ENCODE data around the gene CDK5. TPM values are rescaled to one million over a fixed set of nuclear protein-coding genes. Genes with fewer than 3 reads are reported as not detected.

CDK5 gene
- polyA plus RNA-seq, 1 donor = 12.8 TPM

GRCh38 chr7:151008511-151009323, 49.0 kb downstream of the CDK5 start:
- H3K4me3 ChIP-seq (ENCODE audit: low read length) = peak overlapping the region; percentile 34
- H3K9me3 ChIP-seq (ENCODE audit: control insufficient read depth, low read depth, low read length) = peaks cover 6% of the 10 kb centered on the region
- no peak overlapping the region for H3K27ac ChIP-seq (ENCODE audit: low read length)
- peaks cover 43% of the 10 kb centered on the region for H3K4me1 ChIP-seq (ENCODE audit: control insufficient read depth, insufficient read depth, low read length)
- no CpG with 5 or more reads among the region's 40 CpGs for WGBS (ENCODE audit: insufficient coverage, low lambda C conversion rate)
- H3K27me3 ChIP-seq (ENCODE audit: control insufficient read depth, insufficient read depth, low read length) = no peaks in the 10 kb centered on the region
- peak; percentile 57 to 58 for DNase-seq
- no peaks in the 10 kb centered on the region for H3K36me3 ChIP-seq (ENCODE audit: control insufficient read depth, insufficient read depth, low read length)

DNA sequence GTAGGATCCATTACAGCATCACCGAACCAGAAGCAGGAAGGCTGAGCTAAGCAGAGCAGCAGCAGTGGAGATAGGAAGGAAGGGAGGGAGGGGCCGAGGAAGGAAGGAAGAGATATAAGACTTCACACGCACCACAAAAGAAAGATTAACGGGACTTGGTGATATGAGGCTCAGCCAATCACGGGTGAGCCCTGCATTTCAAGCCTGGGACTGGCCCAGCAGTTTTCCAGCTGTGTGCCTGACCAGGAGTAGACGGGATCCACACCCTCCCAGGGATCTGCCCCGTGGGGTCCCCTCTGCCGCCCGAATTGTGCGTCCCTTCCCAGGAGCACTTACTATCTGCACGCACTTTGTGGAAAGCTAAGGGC, 49.6 kb downstream of the CDK5 start:
- no CpG with 5 or more reads among the region's 11 CpGs for WGBS (ENCODE audit: insufficient coverage, low lambda C conversion rate)
- no peak for DNase-seq
- no peaks in the 10 kb centered on the region for H3K27me3 ChIP-seq (ENCODE audit: control insufficient read depth, insufficient read depth, low read length)
- peaks cover 6% of the 10 kb centered on the region for H3K9me3 ChIP-seq (ENCODE audit: control insufficient read depth, low read depth, low read length)
- H3K27ac ChIP-seq (ENCODE audit: low read length) = no peak overlapping the region
- no peaks in the 10 kb centered on the region for H3K36me3 ChIP-seq (ENCODE audit: control insufficient read depth, insufficient read depth, low read length)
- H3K4me3 ChIP-seq (ENCODE audit: low read length) = peak overlapping the region; percentile 34
- H3K4me1 ChIP-seq (ENCODE audit: control insufficient read depth, insufficient read depth, low read length) = peaks cover 38% of the 10 kb centered on the region

- no CpG with 5 or more reads among the region's 7 CpGs for WGBS (ENCODE audit: insufficient coverage, low lambda C conversion rate)
- H3K4me1 ChIP-seq (ENCODE audit: control insufficient read depth, insufficient read depth, low read length) = peaks cover 31% of the 10 kb centered on the region
These were observed 50.2 kb downstream of the CDK5 start for GRCh38 chr7:151007469-151007898.

GRCh38 chr7:151006590-151007300, 51.0 kb downstream of the CDK5 start:
- H3K4me1 ChIP-seq (ENCODE audit: control insufficient read depth, insufficient read depth, low read length) = peaks cover 26% of the 10 kb centered on the region
- WGBS (ENCODE audit: insufficient coverage, low lambda C conversion rate) = no CpG with 5 or more reads among the region's 23 CpGs
- H3K27ac ChIP-seq (ENCODE audit: low read length) = no peak overlapping the region
- no peak for DNase-seq
- no peaks in the 10 kb centered on the region for H3K27me3 ChIP-seq (ENCODE audit: control insufficient read depth, insufficient read depth, low read length)
- peaks cover 6% of the 10 kb centered on the region for H3K9me3 ChIP-seq (ENCODE audit: control insufficient read depth, low read depth, low read length)
- H3K4me3 ChIP-seq (ENCODE audit: low read length) = no peak overlapping the region
- H3K36me3 ChIP-seq (ENCODE audit: control insufficient read depth, insufficient read depth, low read length) = no peaks in the 10 kb centered on the region

More at GRCh38 chr7:151007469-151007898, 50.2 kb downstream of the CDK5 start:
- no peak overlapping the region for H3K4me3 ChIP-seq (ENCODE audit: low read length)
- peaks cover 6% of the 10 kb centered on the region for H3K9me3 ChIP-seq (ENCODE audit: control insufficient read depth, low read depth, low read length)
- H3K36me3 ChIP-seq (ENCODE audit: control insufficient read depth, insufficient read depth, low read length) = no peaks in the 10 kb centered on the region
- H3K27ac ChIP-seq (ENCODE audit: low read length) = no peak overlapping the region
- H3K27me3 ChIP-seq (ENCODE audit: control insufficient read depth, insufficient read depth, low read length) = no peaks in the 10 kb centered on the region
- no peak for DNase-seq

DNA sequence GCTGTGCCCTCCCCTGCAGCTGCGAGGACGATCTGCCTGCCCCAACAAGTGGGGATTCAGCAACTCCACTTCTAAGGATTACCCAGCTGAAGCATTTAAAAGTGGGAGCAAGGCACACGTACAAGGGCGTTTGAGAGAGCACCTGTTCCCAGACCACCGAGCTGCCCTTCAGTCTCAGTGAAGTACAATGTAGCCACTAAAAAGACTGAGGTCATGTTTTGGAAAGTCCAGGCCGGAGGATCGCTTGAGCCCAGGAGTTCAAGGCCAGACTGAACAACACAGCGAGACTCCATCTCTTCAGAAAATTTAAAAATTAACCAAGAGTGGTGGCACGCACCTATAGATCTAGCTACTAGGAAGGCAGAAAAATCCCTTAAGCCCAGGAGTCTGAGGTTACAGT, 52.1 kb downstream of the CDK5 start:
- no peaks in the 10 kb centered on the region for H3K27me3 ChIP-seq (ENCODE audit: control insufficient read depth, insufficient read depth, low read length)
- no peaks in the 10 kb centered on the region for H3K36me3 ChIP-seq (ENCODE audit: control insufficient read depth, insufficient read depth, low read length)
- H3K27ac ChIP-seq (ENCODE audit: low read length) = no peak overlapping the region
- no peak overlapping the region for H3K4me3 ChIP-seq (ENCODE audit: low read length)
- peaks cover 20% of the 10 kb centered on the region for H3K4me1 ChIP-seq (ENCODE audit: control insufficient read depth, insufficient read depth, low read length)
- H3K9me3 ChIP-seq (ENCODE audit: control insufficient read depth, low read depth, low read length) = peaks cover 6% of the 10 kb centered on the region
- DNase-seq = no peak
- no CpG with 5 or more reads among the region's 9 CpGs for WGBS (ENCODE audit: insufficient coverage, low lambda C conversion rate)

Other genes starting within 250 kb of the CDK5 start
- gene AOC1, start 205.4 kb downstream of the CDK5 start, polyA plus RNA-seq = 206 TPM
- 8.1 TPM for gene KCNH2, start 79.6 kb downstream of the CDK5 start, polyA plus RNA-seq
- gene NOS3, start 66.9 kb downstream of the CDK5 start, polyA plus RNA-seq = 10.3 TPM
- gene ATG9B, start 33.4 kb downstream of the CDK5 start, polyA plus RNA-seq = 1.8 TPM
- 24.2 TPM for gene ABCB8, start 29.4 kb downstream of the CDK5 start, polyA plus RNA-seq
- gene ASIC3, start 9.4 kb downstream of the CDK5 start, polyA plus RNA-seq = 6.9 TPM
- 107 TPM for gene SLC4A2, start 1.7 kb upstream of the CDK5 start, polyA plus RNA-seq
- 90.4 TPM for gene FASTK, start 22.9 kb upstream of the CDK5 start, polyA plus RNA-seq
- 61.8 TPM for gene TMUB1, start 25.6 kb upstream of the CDK5 start, polyA plus RNA-seq
- 58.0 TPM for gene AGAP3, start 28.6 kb upstream of the CDK5 start, polyA plus RNA-seq
- gene GBX1, start 109.8 kb upstream of the CDK5 start, polyA plus RNA-seq = 0.07 TPM
- gene ASB10, start 129.4 kb upstream of the CDK5 start, polyA plus RNA-seq = not detected
- not detected for gene H2BK1, start 152.6 kb upstream of the CDK5 start, polyA plus RNA-seq
- 19.1 TPM for gene ABCF2, start 169.3 kb upstream of the CDK5 start, polyA plus RNA-seq
- gene CHPF2, start 174.6 kb upstream of the CDK5 start, polyA plus RNA-seq = 25.1 TPM
- gene SMARCD3, start 190.8 kb upstream of the CDK5 start, polyA plus RNA-seq = 29.1 TPM

Measured in large intestine (tissue), 3 donors.